Stimulated activated naive CD8-positive, alpha-beta T cell treated with anti-CD3 and anti-CD28 coated beads, Interleukin-15, amount 100 ng/mL, for 72 hours (primary cell): ENCODE measurements around the gene CHD9.

Experiments
- ATAC-seq: fragments of 150-1000 bp; cut with Tn5 transposase; 2 replicates; pipeline ENCODE4 v1.10.0; 2021; ENCODE audit warnings: mild to moderate bottlenecking, moderate library complexity
- DNase-seq, 2 donors: peaks; one replicate each; pipeline ENCODE4 v3.0.0; 2021 to 2022
- H3K27ac Mint-ChIP-seq, 2 donors: one replicate each; pipeline ENCODE4 v1.8.0; 2022; ENCODE audit warnings: mild to moderate bottlenecking in 2 of 2, mixed read lengths in 2 of 2, moderate library complexity in 2 of 2
- H3K27me3 Mint-ChIP-seq: one replicate; pipeline ENCODE4 v1.8.0; 2022; ENCODE audit warnings: mixed read lengths
- H3K4me1 Mint-ChIP-seq: one replicate; pipeline ENCODE4 v1.8.0; 2022; ENCODE audit warnings: mild to moderate bottlenecking, mixed read lengths
- H3K4me3 Mint-ChIP-seq, 2 donors: one replicate each; pipeline ENCODE4 v1.8.0; 2022; ENCODE audit warnings: mild to moderate bottlenecking in 2 of 2, mixed read lengths in 2 of 2, moderate library complexity in 1 of 2
- H3K9me3 Mint-ChIP-seq, 2 donors: one replicate each; pipeline ENCODE4 v1.8.0; 2022; ENCODE audit warnings: mixed read lengths in 2 of 2

The CHD9 gene

GRCh38 chr16:53207810-53208752 is 153.3 kb downstream of the CHD9 start:
- ATAC-seq (peak; percentile 57), DNase-seq (peak in 1 of 2 donors; percentile 5)
- Mint-ChIP-seq H3K27ac (peak overlapping the region in 1 of 2 donors; percentile 86), H3K9me3 (no peaks in the 10 kb centered on the region), H3K27me3 (no peaks in the 10 kb centered on the region), H3K4me3 (peak overlapping the region; percentile 73 to 77), H3K4me1 (peaks cover 16% of the 10 kb centered on the region)

GRCh38 chr16:53209429-53209828 is 154.6 kb downstream of the CHD9 start:
- DNase-seq, result no peak
- H3K27me3 Mint-ChIP-seq, result no peaks in the 10 kb centered on the region
- ATAC-seq, result no peak
- peaks cover 19% of the 10 kb centered on the region for H3K4me1 Mint-ChIP-seq
- peak overlapping the region; percentile 47 to 59 for H3K4me3 Mint-ChIP-seq
- peak overlapping the region in 1 of 2 donors; percentile 57 for H3K27ac Mint-ChIP-seq
- H3K9me3 Mint-ChIP-seq, result no peaks in the 10 kb centered on the region

- ATAC-seq, result no peak
- Mint-ChIP-seq H3K9me3 (no peaks in the 10 kb centered on the region), H3K4me1 (peaks cover 19% of the 10 kb centered on the region), H3K27ac (no peak overlapping the region), H3K4me3 (no peak overlapping the region), H3K27me3 (no peaks in the 10 kb centered on the region)
- DNase-seq, result no peak
Measured at GRCh38 chr16:53209877-53210276, 155.1 kb downstream of the CHD9 start.

GRCh38 chr16:53211253-53211652 is 156.5 kb downstream of the CHD9 start:
- Mint-ChIP-seq H3K4me1 (peaks cover 19% of the 10 kb centered on the region), H3K9me3 (no peaks in the 10 kb centered on the region), H3K4me3 (no peak overlapping the region), H3K27ac (no peak overlapping the region), H3K27me3 (no peaks in the 10 kb centered on the region)
- no peak for ATAC-seq
- no peak for DNase-seq

- H3K27me3 Mint-ChIP-seq, result no peaks in the 10 kb centered on the region
- no peak overlapping the region for H3K4me3 Mint-ChIP-seq
- H3K9me3 Mint-ChIP-seq, result no peaks in the 10 kb centered on the region
- ATAC-seq (no peak), DNase-seq (no peak)
- peaks cover 17% of the 10 kb centered on the region for H3K4me1 Mint-ChIP-seq
- no peak overlapping the region for H3K27ac Mint-ChIP-seq
Measured at GRCh38 chr16:53212893-53213223, 158.1 kb downstream of the CHD9 start.

- DNase-seq, result no peak
- Mint-ChIP-seq H3K9me3 (no peaks in the 10 kb centered on the region), H3K27ac (no peak overlapping the region), H3K27me3 (no peaks in the 10 kb centered on the region), H3K4me3 (no peak overlapping the region), H3K4me1 (peaks cover 10% of the 10 kb centered on the region)
- ATAC-seq, result no peak
Measured at GRCh38 chr16:53213542-53213941, 158.8 kb downstream of the CHD9 start.

- H3K4me3 Mint-ChIP-seq, result no peak overlapping the region
- DNase-seq (no peak), ATAC-seq (no peak)
- peaks cover 5% of the 10 kb centered on the region for H3K4me1 Mint-ChIP-seq
- no peaks in the 10 kb centered on the region for H3K9me3 Mint-ChIP-seq
- H3K27me3 Mint-ChIP-seq, result no peaks in the 10 kb centered on the region
- H3K27ac Mint-ChIP-seq, result no peak overlapping the region
Measured at GRCh38 chr16:53216798-53217197, 162.0 kb downstream of the CHD9 start.

GRCh38 chr16:53219371-53219770 is 164.6 kb downstream of the CHD9 start:
- no peak overlapping the region for H3K4me3 Mint-ChIP-seq
- no peak overlapping the region for H3K27ac Mint-ChIP-seq
- no peaks in the 10 kb centered on the region for H3K27me3 Mint-ChIP-seq
- DNase-seq, result no peak
- H3K9me3 Mint-ChIP-seq, result no peaks in the 10 kb centered on the region
- no peaks in the 10 kb centered on the region for H3K4me1 Mint-ChIP-seq
- ATAC-seq, result no peak

GRCh38 chr16:53219795-53220454 is 165.1 kb downstream of the CHD9 start:
- DNase-seq (no peak), ATAC-seq (no peak)
- H3K27me3 Mint-ChIP-seq, result no peaks in the 10 kb centered on the region
- no peak overlapping the region for H3K4me3 Mint-ChIP-seq
- H3K9me3 Mint-ChIP-seq, result no peaks in the 10 kb centered on the region
- no peak overlapping the region for H3K27ac Mint-ChIP-seq
- H3K4me1 Mint-ChIP-seq, result no peaks in the 10 kb centered on the region

GRCh38 chr16:53220585-53220984 is 165.8 kb downstream of the CHD9 start:
- no peak for ATAC-seq
- H3K9me3 Mint-ChIP-seq, result no peaks in the 10 kb centered on the region
- DNase-seq, result peak in 1 of 2 donors; percentile 5
- H3K4me1 Mint-ChIP-seq, result no peaks in the 10 kb centered on the region
- no peak overlapping the region for H3K27ac Mint-ChIP-seq
- no peak overlapping the region for H3K4me3 Mint-ChIP-seq
- no peaks in the 10 kb centered on the region for H3K27me3 Mint-ChIP-seq

- no peak for ATAC-seq
- H3K27me3 Mint-ChIP-seq, result no peaks in the 10 kb centered on the region
- no peak overlapping the region for H3K4me3 Mint-ChIP-seq
- no peak overlapping the region for H3K27ac Mint-ChIP-seq
- H3K4me1 Mint-ChIP-seq, result no peaks in the 10 kb centered on the region
- H3K9me3 Mint-ChIP-seq, result no peaks in the 10 kb centered on the region
- DNase-seq, result no peak
Measured at GRCh38 chr16:53224951-53225533, 170.3 kb downstream of the CHD9 start.

- DNase-seq, result no peak
- Mint-ChIP-seq H3K4me1 (no peaks in the 10 kb centered on the region), H3K27ac (no peak overlapping the region), H3K27me3 (no peaks in the 10 kb centered on the region), H3K9me3 (no peaks in the 10 kb centered on the region), H3K4me3 (no peak overlapping the region)
- ATAC-seq, result no peak
Measured at GRCh38 chr16:53232826-53233529, 178.2 kb downstream of the CHD9 start.

GRCh38 chr16:53234836-53235235 is 180.0 kb downstream of the CHD9 start:
- no peak overlapping the region for H3K27ac Mint-ChIP-seq
- ATAC-seq, result no peak
- DNase-seq, result no peak
- no peaks in the 10 kb centered on the region for H3K9me3 Mint-ChIP-seq
- H3K4me1 Mint-ChIP-seq, result no peaks in the 10 kb centered on the region
- H3K27me3 Mint-ChIP-seq, result no peaks in the 10 kb centered on the region
- H3K4me3 Mint-ChIP-seq, result no peak overlapping the region

GRCh38 chr16:53235851-53236250 is 181.1 kb downstream of the CHD9 start:
- no peak for DNase-seq
- Mint-ChIP-seq H3K27me3 (no peaks in the 10 kb centered on the region), H3K27ac (no peak overlapping the region), H3K4me1 (no peaks in the 10 kb centered on the region), H3K9me3 (no peaks in the 10 kb centered on the region), H3K4me3 (no peak overlapping the region)
- no peak for ATAC-seq

- no peak overlapping the region for H3K4me3 Mint-ChIP-seq
- no peak for DNase-seq
- ATAC-seq, result no peak
- H3K27me3 Mint-ChIP-seq, result no peaks in the 10 kb centered on the region
- no peaks in the 10 kb centered on the region for H3K9me3 Mint-ChIP-seq
- H3K27ac Mint-ChIP-seq, result no peak overlapping the region
- H3K4me1 Mint-ChIP-seq, result no peaks in the 10 kb centered on the region
Measured at GRCh38 chr16:53249331-53249730, 194.5 kb downstream of the CHD9 start.

GRCh38 chr16:53257001-53257400 is 202.2 kb downstream of the CHD9 start:
- ATAC-seq (no peak), DNase-seq (no peak)
- Mint-ChIP-seq H3K27ac (no peak overlapping the region), H3K4me3 (no peak overlapping the region), H3K27me3 (no peaks in the 10 kb centered on the region), H3K4me1 (no peaks in the 10 kb centered on the region), H3K9me3 (no peaks in the 10 kb centered on the region)
